ENCODE measurements around the gene FAM32A.
A peak's percentile ranks its signal among the peaks of the same experiment; 100 is the strongest.

FAM32A gene

GRCh38 chr19:16205205-16206045 is 20.2 kb downstream of the FAM32A start:
- no peak overlapping the region for H3K4me3 Mint-ChIP-seq
- H3K27me3 Mint-ChIP-seq, result no peaks in the 10 kb centered on the region
- no peak overlapping the region for H3K27ac Mint-ChIP-seq
- H3K9me3 Mint-ChIP-seq, result no peaks in the 10 kb centered on the region
- H3K4me1 Mint-ChIP-seq, result peaks cover 57% of the 10 kb centered on the region
- H3K36me3 Mint-ChIP-seq, result peaks cover 6% of the 10 kb centered on the region

DNA sequence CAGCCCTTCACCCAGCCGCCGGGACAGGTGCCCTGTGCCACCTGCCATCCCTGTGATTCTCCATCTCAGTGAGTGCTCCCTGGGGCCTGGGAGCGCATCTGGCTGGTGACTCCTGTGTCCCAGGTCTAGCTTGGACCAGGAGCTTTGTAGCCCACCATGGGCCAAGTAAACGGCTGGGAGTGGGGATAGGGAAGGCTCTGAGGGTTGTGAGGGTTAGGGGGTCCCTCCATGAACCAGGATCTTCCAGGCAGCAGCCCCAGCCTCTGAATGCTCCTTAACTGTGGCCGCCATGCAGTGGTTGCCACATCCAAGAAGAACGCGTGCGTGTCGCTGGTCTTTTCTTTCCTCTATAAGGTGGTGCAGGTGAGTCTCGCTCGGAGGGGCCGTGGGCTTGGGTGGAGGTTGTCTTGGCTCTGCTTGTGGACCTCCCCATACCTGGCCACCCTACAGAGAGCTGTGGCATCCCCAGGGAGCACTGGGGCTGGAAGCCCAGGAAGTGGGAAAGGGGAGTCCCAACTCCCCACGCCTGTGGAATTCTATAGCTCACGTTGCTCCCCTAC is 20.9 kb downstream of the FAM32A start:
- Mint-ChIP-seq H3K9me3 (no peaks in the 10 kb centered on the region), H3K27ac (no peak overlapping the region), H3K4me3 (no peak overlapping the region), H3K36me3 (peaks cover 6% of the 10 kb centered on the region), H3K4me1 (peaks cover 56% of the 10 kb centered on the region), H3K27me3 (no peaks in the 10 kb centered on the region)

DNA sequence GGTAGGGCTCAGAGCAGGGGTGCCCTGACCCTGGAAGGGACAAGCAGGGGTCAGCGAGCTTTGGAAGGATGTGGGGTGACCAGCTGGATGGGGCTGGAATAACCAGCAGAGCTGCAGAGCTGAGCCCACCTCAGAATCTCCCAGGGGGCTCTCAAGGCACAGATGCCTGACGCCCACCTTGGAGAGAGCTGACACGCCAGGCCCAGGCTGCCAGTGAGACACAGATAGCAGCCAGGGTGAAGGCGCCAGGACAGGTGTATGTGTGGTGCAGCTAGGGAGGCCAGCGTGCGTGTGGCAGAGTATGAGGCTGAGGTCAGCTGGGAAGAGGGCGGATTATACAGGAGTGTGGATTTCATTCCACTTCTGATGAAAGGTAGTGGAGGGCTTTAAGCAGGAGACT is 21.4 kb downstream of the FAM32A start:
- peaks cover 9% of the 10 kb centered on the region for H3K36me3 Mint-ChIP-seq
- H3K4me3 Mint-ChIP-seq, result peak overlapping the region; percentile 11
- H3K27me3 Mint-ChIP-seq, result no peaks in the 10 kb centered on the region
- peak overlapping the region; percentile 79 for H3K27ac Mint-ChIP-seq
- no peaks in the 10 kb centered on the region for H3K9me3 Mint-ChIP-seq
- H3K4me1 Mint-ChIP-seq, result peaks cover 57% of the 10 kb centered on the region

GRCh38 chr19:16207063-16207462 is 21.9 kb downstream of the FAM32A start:
- H3K36me3 Mint-ChIP-seq, result peaks cover 14% of the 10 kb centered on the region
- H3K9me3 Mint-ChIP-seq, result no peaks in the 10 kb centered on the region
- no peaks in the 10 kb centered on the region for H3K27me3 Mint-ChIP-seq
- peak overlapping the region; percentile 79 for H3K27ac Mint-ChIP-seq
- H3K4me3 Mint-ChIP-seq, result peak overlapping the region; percentile 11
- peaks cover 59% of the 10 kb centered on the region for H3K4me1 Mint-ChIP-seq

DNA sequence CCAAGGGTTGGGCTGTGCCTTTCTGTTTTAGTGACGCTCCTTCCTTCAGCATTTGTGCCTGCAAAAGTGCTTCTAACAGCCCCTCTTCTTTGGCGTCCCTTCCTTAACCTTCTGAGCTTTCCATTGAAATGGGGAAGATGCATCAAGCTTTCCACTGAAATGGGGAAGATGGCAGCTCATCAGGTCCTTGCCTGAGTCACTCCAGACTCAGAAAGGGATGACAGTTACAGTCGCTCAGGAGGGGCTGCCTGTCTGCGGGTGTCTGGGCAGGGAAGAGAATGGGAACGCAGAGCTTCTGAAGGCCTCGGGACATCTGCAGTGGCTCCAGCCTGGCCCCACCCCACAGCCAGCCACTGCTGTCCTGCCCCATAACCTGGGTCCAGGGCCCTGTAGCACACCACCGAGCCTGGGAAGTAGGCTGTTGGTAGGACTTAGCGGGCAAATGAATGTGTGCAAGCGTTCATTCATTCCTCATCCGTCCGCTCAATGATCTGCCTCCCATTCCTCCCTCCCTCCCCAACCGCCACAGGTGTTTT is 22.3 kb downstream of the FAM32A start:
- H3K36me3 Mint-ChIP-seq, result peaks cover 17% of the 10 kb centered on the region
- H3K27me3 Mint-ChIP-seq, result no peaks in the 10 kb centered on the region
- no peak overlapping the region for H3K27ac Mint-ChIP-seq
- H3K4me1 Mint-ChIP-seq, result peaks cover 60% of the 10 kb centered on the region
- H3K4me3 Mint-ChIP-seq, result no peak overlapping the region
- no peaks in the 10 kb centered on the region for H3K9me3 Mint-ChIP-seq

GRCh38 chr19:16208064-16208759 is 23.0 kb downstream of the FAM32A start:
- H3K36me3 Mint-ChIP-seq, result peaks cover 17% of the 10 kb centered on the region
- H3K4me3 Mint-ChIP-seq, result no peak overlapping the region
- H3K27me3 Mint-ChIP-seq, result no peaks in the 10 kb centered on the region
- H3K27ac Mint-ChIP-seq, result no peak overlapping the region
- peaks cover 63% of the 10 kb centered on the region for H3K4me1 Mint-ChIP-seq
- H3K9me3 Mint-ChIP-seq, result no peaks in the 10 kb centered on the region

DNA sequence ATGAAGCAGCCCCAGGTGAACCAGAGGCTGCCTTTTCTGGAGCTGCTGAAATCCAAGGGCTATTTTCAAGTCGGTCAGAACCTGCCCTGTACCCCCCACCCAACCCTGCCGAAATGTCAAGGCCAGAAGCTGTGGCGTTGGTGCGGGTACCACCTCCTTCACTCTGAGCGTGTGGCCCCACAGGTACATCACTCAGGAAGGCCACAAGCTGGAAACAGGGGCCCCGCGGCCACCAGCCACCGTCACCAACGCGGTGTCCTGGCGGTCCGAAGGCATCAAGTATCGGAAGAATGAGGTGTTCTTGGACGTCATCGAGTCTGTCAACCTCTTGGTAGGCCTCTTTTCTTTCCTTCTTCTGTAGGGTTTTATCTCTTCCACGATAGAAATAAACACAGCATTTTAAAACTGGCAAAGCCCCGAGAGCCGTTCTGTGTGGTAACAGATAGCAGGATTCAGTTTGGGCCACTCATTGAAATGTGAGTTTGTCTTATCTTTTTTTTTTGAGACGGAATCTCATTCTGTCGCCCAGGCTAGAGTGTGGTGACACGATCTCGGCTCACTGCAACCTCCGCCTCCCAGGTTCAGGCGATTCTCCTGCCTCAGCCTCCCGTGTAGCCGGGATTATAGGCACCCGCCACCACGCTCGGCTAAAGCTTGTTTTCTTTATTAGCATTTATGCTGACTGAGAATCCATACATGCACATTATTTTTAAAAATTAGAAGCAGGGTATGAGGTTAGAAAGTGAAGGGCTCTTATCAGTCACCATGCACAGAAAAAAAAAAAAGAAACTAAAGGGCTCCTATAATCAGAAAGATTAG is 23.8 kb downstream of the FAM32A start:
- Mint-ChIP-seq H3K9me3 (no peaks in the 10 kb centered on the region), H3K36me3 (peaks cover 17% of the 10 kb centered on the region), H3K4me1 (peaks cover 71% of the 10 kb centered on the region), H3K27ac (no peak overlapping the region), H3K27me3 (no peaks in the 10 kb centered on the region), H3K4me3 (no peak overlapping the region)

GRCh38 chr19:16210168-16210567 is 25.0 kb downstream of the FAM32A start:
- H3K4me1 Mint-ChIP-seq, result peaks cover 76% of the 10 kb centered on the region
- no peaks in the 10 kb centered on the region for H3K9me3 Mint-ChIP-seq
- peaks cover 17% of the 10 kb centered on the region for H3K36me3 Mint-ChIP-seq
- H3K4me3 Mint-ChIP-seq, result no peak overlapping the region
- H3K27ac Mint-ChIP-seq, result no peak overlapping the region
- H3K27me3 Mint-ChIP-seq, result no peaks in the 10 kb centered on the region

DNA sequence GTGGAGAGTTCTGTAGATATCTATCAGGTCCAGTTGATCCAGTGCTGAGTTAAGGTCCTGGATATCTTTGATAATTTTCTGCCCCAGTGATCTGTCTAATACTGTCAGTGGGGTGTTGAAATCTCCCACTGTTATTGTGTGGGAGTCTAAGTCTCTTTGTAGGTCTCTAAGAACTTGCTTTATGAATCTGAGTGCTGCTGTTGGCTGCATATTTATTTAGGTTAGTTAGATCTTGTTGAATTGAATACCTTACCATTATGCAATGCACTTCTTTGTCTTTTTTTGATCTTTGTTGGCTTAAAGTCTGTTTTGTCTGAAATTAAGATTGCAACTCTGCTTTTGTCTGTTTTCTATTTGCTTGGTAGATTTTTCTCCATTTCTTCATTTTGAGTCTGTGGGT is 27.9 kb downstream of the FAM32A start:
- Mint-ChIP-seq H3K4me1 (peaks cover 87% of the 10 kb centered on the region), H3K27ac (peak overlapping the region; percentile 56), H3K4me3 (peak overlapping the region; percentile 45), H3K36me3 (peaks cover 22% of the 10 kb centered on the region), H3K27me3 (no peaks in the 10 kb centered on the region), H3K9me3 (no peaks in the 10 kb centered on the region)

DNA sequence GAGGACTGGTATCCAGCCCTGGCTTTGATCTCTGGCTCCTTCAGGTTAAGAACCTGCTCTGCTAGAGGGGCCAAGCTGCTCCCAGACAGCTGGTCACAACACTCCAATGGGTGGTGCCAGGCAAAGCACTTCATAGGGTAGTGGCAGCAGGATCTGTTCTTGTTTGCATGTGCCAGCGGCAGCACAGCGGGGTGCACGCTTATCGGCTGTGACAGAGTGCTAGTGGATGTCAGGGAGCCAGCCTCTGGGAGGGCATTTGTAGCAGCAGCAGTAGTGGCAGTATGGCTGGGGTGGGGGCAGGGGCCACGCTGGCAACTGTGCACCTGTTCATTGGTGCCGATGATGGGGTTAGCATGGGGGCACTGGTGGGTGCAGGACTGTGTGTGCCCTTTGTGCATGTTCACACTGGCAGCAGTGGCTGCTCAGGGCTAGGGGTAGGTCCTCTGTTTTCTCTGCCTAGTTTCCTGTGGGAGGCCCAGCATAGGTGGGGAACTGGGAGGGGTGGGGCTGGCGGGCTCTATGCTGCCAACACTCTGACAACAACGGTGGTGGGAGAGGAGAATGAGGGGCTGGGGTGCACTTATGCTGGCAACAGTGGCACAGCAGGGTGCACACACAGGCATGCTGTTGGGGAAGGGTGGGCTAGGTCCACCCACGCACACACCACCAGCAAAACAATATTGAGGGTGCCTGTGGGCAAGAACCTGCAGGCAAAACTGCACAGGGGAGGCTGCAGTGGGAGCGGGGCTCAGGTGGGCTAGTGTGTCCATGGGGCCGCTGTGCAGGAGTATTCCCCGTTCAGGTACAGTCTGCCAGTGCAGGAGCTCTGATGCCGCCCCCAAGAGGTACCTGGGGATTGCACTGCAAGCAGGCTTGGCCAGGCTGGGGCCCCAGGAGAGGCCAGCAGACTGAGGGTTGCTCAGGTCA is 31.8 kb downstream of the FAM32A start:
- no peaks in the 10 kb centered on the region for H3K27me3 Mint-ChIP-seq
- peak overlapping the region; percentile 63 for H3K4me3 Mint-ChIP-seq
- H3K4me1 Mint-ChIP-seq, result peaks cover 69% of the 10 kb centered on the region
- peaks cover 32% of the 10 kb centered on the region for H3K36me3 Mint-ChIP-seq
- no peaks in the 10 kb centered on the region for H3K9me3 Mint-ChIP-seq
- peak overlapping the region; percentile 33 for H3K27ac Mint-ChIP-seq

- H3K4me3 Mint-ChIP-seq, result no peak overlapping the region
- peaks cover 32% of the 10 kb centered on the region for H3K36me3 Mint-ChIP-seq
- H3K27ac Mint-ChIP-seq, result peak overlapping the region; percentile 66
- H3K27me3 Mint-ChIP-seq, result no peaks in the 10 kb centered on the region
- peaks cover 60% of the 10 kb centered on the region for H3K4me1 Mint-ChIP-seq
- no peaks in the 10 kb centered on the region for H3K9me3 Mint-ChIP-seq
These were observed 32.7 kb downstream of the FAM32A start for GRCh38 chr19:16217716-16218451.

GRCh38 chr19:16218851-16219250 is 33.6 kb downstream of the FAM32A start:
- no peak overlapping the region for H3K27ac Mint-ChIP-seq
- peaks cover 50% of the 10 kb centered on the region for H3K4me1 Mint-ChIP-seq
- H3K27me3 Mint-ChIP-seq, result no peaks in the 10 kb centered on the region
- no peaks in the 10 kb centered on the region for H3K9me3 Mint-ChIP-seq
- H3K4me3 Mint-ChIP-seq, result peak overlapping the region; percentile 35
- peaks cover 36% of the 10 kb centered on the region for H3K36me3 Mint-ChIP-seq

- Mint-ChIP-seq H3K27me3 (no peaks in the 10 kb centered on the region), H3K36me3 (peaks cover 31% of the 10 kb centered on the region), H3K27ac (no peak overlapping the region), H3K4me1 (peaks cover 18% of the 10 kb centered on the region), H3K9me3 (no peaks in the 10 kb centered on the region), H3K4me3 (no peak overlapping the region)
These were observed 37.6 kb downstream of the FAM32A start for GRCh38 chr19:16222806-16223205.

DNA sequence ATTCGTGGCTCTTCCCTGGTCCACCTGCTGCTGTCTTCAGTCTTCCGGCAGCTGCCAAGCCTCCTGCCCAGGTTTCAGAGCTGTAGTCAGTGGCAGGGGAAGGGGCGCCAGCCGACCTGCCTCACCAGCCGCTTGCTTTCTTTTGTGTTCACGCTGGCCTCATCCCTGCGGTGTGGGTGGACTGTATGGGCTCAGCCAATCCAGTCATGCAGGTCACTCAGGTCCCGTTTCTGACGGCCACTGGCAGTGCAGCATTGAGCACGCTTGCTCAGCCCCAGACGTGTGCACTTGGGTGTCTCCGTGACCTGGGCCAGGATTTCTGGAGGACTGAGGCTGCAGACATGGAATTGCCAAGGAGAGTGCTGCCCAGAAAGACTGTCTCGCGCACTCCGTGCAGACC is 38.5 kb downstream of the FAM32A start:
- H3K4me1 Mint-ChIP-seq, result peaks cover 9% of the 10 kb centered on the region
- no peak overlapping the region for H3K27ac Mint-ChIP-seq
- H3K36me3 Mint-ChIP-seq, result peaks cover 30% of the 10 kb centered on the region
- no peaks in the 10 kb centered on the region for H3K9me3 Mint-ChIP-seq
- no peak overlapping the region for H3K4me3 Mint-ChIP-seq
- H3K27me3 Mint-ChIP-seq, result no peaks in the 10 kb centered on the region
